Measurements from ENCODE around the gene CKM.

CKM gene

GRCh38 chr19:45322744-45323281 lies at the start of gene CKM:
CKM (minus strand) TSS chr19:45322875; CDS start chr19:45319713, 3,162 bp downstream.
- DNase-seq (ENCODE audit: low read depth in 2 of 2), result no peak

DNA sequence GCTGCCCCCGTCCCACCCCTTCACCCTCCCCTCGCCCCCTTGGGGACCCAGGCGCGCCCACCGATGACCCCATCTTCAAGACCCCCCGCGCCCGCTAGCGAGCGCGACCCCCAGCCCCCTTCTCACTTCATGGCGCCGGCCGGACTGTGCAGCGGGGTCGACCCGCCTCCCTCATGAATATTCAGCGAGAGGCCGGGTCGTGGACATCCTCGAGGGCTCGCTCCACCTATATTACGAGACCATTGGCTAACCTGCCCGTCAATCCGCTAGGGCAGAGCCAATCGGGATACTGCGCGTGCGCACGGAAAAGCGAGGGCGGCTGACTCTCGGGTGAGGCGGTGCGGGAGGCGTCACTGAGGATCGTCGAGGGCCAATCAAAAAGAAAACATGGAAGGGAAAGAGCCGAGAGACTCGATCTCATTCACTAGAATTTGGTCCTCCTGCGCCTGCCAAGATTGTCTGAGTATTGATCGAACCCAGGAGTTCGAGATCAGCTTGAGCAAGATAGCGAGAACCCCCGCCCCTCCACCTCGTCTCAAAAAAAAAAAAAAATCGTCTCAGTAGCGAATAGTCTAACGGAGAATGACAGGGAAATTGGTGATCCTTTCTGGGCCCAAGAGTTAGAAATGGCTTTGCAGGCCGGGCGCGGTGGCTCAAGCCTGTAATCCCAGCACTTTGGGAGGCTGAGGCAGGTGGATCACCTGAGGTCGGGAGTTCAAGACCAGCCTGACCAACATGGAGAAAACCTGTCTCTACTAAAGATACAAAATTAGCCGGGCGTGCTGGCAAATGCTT lies 47.9 kb upstream of the CKM start, which contains the start of gene ERCC2:
ERCC2 (minus strand) TSS at position 164 of the 795 bp plus-strand sequence; CDS start at position 131, 33 bp downstream.
- peak; percentile 98 to 100 for DNase-seq (ENCODE audit: low read depth in 2 of 2)

- DNase-seq (ENCODE audit: low read depth in 2 of 2), result no peak
These were observed 46.2 kb upstream of the CKM start for GRCh38 chr19:45368737-45369340.

- DNase-seq (ENCODE audit: low read depth in 2 of 2), result no peak
These were observed 45.5 kb upstream of the CKM start for GRCh38 chr19:45368127-45368526.

- DNase-seq (ENCODE audit: low read depth in 2 of 2), result no peak
These were observed 42.0 kb upstream of the CKM start for GRCh38 chr19:45364696-45365095.

DNA sequence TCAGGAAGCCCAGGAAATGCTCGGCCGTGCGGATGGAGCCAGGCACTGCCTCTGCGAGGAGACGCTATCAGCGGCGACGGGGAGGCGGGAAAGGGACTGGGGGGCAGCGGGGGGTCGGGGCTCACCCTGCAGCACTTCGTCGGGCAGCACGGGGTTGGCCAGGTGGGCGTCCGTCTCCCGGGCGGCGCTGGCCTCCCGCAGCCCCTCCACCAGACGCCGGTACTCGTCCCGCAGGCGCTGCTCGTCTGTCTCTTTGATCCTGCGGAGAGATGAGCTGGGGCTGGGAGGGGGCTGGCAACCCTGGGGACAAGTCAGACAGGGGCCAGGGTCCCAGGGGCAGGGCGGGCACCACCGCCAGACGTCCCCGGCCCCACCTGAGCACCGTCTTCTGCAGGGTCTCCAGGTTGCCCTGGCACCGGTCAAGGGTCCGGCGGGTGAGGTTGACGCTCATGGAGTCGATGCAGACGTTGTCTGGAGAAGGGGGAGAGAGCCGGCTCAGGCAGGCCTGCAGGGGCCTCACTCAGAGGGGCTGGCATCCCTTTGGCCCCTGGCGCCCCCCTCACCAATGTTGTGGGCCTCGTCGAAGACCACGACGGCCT lies 41.3 kb upstream of the CKM start:
- DNase-seq (ENCODE audit: low read depth in 2 of 2), result no peak

GRCh38 chr19:45362291-45362690 lies 39.6 kb upstream of the CKM start:
- DNase-seq (ENCODE audit: low read depth in 2 of 2), result no peak

DNA sequence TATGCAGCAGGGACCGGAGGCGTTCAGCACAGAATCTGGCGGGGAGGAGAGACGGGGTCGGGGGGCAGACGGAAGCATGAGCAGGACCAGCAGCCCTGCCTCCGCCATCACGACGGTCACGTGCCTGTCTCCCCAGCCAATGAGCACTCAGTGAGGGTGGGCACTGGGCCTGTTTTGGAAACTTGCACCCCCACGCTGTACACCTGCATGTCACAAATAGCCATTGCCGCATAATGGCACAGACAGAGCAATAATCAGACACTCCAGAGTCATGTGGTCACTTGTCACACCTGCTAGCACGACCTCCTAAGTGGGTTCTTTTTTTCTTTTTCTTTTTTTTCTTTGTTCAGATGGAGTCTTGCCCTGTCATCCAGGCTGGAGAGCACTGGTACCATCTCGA lies 38.9 kb upstream of the CKM start:
- no peak for DNase-seq (ENCODE audit: low read depth in 2 of 2)

DNA sequence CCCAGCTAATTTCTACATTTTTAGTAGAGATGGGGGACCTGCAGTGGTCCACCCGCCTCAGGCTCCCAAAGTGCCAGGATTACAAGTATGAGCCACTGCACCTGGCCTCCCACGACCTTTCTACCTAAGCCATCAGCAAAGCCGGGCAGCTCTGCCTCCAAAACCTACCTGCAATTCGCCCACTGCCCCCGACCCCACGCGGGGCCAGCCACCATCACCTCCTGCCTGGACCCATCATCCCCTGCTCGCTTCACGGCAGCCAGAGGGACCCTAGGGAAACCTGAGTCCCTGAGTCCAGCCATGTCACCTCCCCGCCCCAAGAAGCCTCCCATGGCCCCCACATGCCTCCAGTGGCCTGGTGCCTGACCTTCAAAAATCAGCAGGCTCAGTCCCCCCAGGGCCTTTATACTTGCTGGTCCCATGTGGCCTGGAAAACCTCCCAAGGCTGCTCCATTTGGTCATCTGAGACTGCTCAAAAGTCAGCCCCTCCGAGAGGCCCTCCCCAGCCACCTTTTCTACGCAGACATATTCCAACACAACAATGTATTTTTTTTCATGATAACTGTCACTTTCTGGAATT lies 35.6 kb upstream of the CKM start:
- no peak for DNase-seq (ENCODE audit: low read depth in 2 of 2)

- DNase-seq (ENCODE audit: low read depth in 2 of 2), result no peak
These were observed 34.7 kb upstream of the CKM start for GRCh38 chr19:45357445-45357783.

DNA sequence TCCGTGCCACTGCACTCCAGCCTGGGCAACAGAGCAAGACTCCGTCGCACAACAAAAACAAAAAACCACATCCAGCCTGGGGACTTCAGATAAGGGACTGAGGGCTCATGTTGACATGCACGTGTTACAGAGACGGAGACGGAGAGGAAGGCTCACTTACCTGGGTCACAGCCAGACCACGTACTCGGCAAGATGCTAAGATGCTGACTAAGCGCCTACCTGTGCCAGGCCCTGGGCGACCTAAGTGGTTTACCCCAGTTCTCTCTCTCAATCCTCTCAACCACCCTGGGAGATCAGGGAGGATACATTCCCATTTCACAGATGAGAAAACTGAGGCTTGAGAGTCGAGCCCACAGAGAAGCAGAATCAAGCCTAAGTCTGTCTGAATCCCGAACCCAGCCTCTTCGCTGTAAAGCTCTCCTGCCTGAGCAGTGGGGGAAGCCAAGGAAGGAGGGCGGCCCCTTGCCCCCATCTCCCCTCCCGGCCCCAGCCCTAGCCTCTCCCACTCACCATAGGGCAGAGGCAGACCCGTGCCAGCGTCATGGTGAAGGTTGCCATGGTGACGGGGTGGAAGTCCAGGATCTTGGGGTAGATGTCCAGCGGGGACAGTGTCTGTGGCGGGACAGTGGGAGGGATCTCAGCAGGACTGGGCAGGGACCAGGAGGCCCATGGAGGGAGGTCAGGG lies 34.2 kb upstream of the CKM start:
- DNase-seq (ENCODE audit: low read depth in 2 of 2), result no peak

DNA sequence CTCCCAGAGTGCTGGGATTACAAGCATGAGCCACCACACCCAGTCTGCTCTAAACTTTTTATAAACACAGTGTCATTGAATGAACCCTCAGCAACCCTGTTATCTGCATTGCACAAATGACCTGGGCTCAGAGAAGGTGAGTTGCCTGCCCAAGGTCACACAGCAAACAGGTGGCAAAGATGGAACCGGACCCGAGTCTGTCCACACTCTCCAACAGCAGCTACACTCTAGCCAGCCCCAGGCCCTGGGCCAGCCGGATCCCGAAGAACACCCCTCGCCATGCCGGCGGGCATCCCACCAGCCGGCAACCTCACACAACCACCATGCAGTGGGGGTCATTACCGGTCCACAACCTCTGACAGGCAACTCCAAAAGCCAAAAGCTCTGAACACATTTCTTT lies 33.2 kb upstream of the CKM start:
- DNase-seq (ENCODE audit: low read depth in 2 of 2), result no peak

- DNase-seq (ENCODE audit: low read depth in 2 of 2), result no peak
These were observed 32.7 kb upstream of the CKM start for GRCh38 chr19:45355402-45355801.

DNA sequence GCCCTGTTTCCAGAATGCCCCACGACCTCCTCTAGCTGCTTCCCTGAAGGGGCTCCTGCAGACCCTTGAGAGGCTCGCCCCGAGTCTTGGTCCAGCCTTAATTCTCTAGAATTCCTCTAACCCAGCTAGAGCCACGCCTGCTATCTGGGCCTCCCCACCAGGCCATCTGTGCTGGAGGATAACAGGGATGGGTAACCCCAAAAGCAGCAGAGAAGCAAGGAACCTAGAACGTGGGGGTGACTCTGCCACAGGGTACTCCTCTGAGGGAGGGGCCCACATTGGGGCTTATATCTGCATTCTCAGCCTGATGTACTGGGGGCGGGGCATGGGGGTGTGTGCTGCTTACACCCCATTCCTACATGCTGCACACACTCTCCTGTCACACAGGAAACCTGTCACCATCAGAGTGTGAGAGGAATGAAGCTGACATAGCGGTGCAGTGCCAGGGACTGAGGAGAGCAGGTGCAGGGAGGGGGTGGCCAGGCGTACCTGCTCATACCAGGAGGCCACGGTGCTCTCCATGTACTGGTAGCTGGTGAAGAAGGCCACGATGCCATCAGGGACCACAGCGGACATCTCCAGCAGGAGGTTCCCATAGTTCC lies 31.7 kb upstream of the CKM start:
- no peak for DNase-seq (ENCODE audit: low read depth in 2 of 2)

GRCh38 chr19:45352914-45353796 lies 30.5 kb upstream of the CKM start:
- DNase-seq (ENCODE audit: low read depth in 2 of 2), result no peak

DNA sequence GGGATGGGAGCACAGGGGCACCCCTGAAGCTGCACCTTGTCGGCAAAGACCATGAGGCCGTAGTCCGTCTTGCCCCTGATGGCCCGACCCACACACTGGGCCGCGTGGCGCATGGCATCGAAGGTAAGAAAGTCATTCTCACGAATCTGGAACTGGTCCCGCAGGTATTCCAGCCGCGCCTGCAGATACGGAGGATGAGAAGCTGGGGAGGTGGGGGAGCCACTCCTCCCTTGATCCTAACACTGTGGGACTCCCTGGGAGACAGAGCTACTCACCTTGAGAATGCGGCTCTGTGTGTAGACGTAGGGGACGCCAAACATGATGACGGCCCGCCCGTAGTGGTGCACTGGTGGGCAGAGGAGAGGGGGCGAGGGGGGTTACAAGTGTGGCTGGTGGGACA lies 29.8 kb upstream of the CKM start:
- no peak for DNase-seq (ENCODE audit: low read depth in 2 of 2)

DNA sequence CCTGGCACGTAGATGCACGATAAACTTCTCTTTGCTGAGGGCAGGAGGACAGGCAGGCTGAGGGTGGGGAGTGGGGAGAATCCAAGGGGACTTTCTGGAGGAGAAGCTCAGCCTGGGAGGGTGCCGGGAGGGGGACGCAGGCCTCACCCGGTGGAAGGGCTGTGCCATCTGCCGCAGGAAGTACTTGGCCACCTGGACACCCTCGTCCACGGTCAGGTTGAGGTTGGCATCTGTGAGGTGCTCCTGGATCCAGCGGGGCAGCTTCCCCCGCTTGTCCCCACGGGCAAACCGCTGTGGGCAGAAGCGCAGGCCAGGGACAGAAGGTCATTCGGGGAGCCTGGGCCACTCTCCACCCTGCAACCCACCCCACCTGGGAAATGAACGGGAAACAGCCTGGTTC lies 29.4 kb upstream of the CKM start:
- no peak for DNase-seq (ENCODE audit: low read depth in 2 of 2)

GRCh38 chr19:45351401-45351952 lies 28.8 kb upstream of the CKM start:
- DNase-seq (ENCODE audit: low read depth in 2 of 2), result no peak

GRCh38 chr19:45350477-45351058 lies 27.9 kb upstream of the CKM start:
- no peak for DNase-seq (ENCODE audit: low read depth in 2 of 2)

GRCh38 chr19:45349430-45349941 lies 26.8 kb upstream of the CKM start:
- no peak for DNase-seq (ENCODE audit: low read depth in 2 of 2)

Measured in stimulated activated CD8-positive, alpha-beta memory T cell treated with anti-CD3 and anti-CD28 coated beads, Interleukin-7, amount 100 ng/mL, for 4 hours (primary cell).